PC-9 (cell line): Measurements from ENCODE around the gene CDR2L. TPM values are rescaled to one million over a fixed set of nuclear protein-coding genes. Genes with fewer than 3 reads are reported as not detected.

ENCODE experiments used
- BruUV-seq: library from RNA; stranded (reverse); fragments of 400-500 nt; replicated peaks from 2 replicates; lab custom pipeline; 2021; lab: Mats Ljungman, UMichigan
- CTCF ChIA-PET: fragments of 300-600 bp; sonication (Branson Sonifier 250); formaldehyde crosslinking; loops from one replicate; lab custom pipeline; 2022; ENCODE audit warnings: antibody characterized with exemption; lab: Charles Lee
- POLR2A ChIA-PET: fragments of 300-600 bp; sonication (Branson Sonifier 250); formaldehyde crosslinking; loops from one replicate; lab custom pipeline; 2022; ENCODE audit warnings: antibody characterized with exemption; ENCODE audit not compliant: unreplicated experiment; lab: Charles Lee
- DNase-seq, 2 experiments: peaks; one replicate each; pipeline versions ENCODE4 v3.0.0 to v3.0.0-alpha.2; 2015 to 2022; ENCODE audit warnings: mixed read lengths in 1 of 2
- H2AFZ ChIP-seq: fragments of 200-600 bp; sonication (generic); 2 replicates; pipeline ENCODE4 v1.8.1; 2017; ENCODE audit warnings: antibody characterized with exemption
- H3F3A ChIP-seq: fragments of 200-600 bp; sonication (generic); 2 replicates; pipeline ENCODE4 v1.8.1; 2017; ENCODE audit warnings: antibody characterized with exemption, mild to moderate bottlenecking, low read depth; ENCODE audit not compliant: insufficient read depth
- H3K27ac ChIP-seq: fragments of 200-600 bp; sonication (generic); 2 replicates; pipeline ENCODE4 v1.6.1; 2016; ENCODE audit warnings: mixed run types
- H3K27me3 ChIP-seq: fragments of 200-600 bp; sonication (generic); 2 replicates; pipeline ENCODE4 v1.6.1; 2016; ENCODE audit warnings: low read depth, mixed run types; ENCODE audit not compliant: insufficient read depth
- H3K36me3 ChIP-seq: fragments of 200-600 bp; sonication (generic); 2 replicates; pipeline ENCODE4 v1.6.1; 2016; ENCODE audit warnings: low read depth, mixed run types
- H3K4me1 ChIP-seq: fragments of 200-600 bp; sonication (generic); replicated peaks from 2 replicates; pipeline ENCODE4 v1.6.1; 2016; ENCODE audit warnings: mixed run types; ENCODE audit not compliant: insufficient read depth
- H3K4me2 ChIP-seq: fragments of 200-600 bp; sonication (generic); 2 replicates; pipeline ENCODE4 v1.6.1; 2017; ENCODE audit warnings: mixed run types
- H3K4me3 ChIP-seq: fragments of 200-600 bp; sonication (generic); 2 replicates; pipeline ENCODE4 v1.6.1; 2016; ENCODE audit warnings: mixed run types
- H3K79me2 ChIP-seq: fragments of 200-600 bp; sonication (generic); 2 replicates; pipeline ENCODE4 v1.6.1; 2017; ENCODE audit warnings: low read depth, mixed run types
- H3K9me2 ChIP-seq: fragments of 200-600 bp; sonication (generic); 2 replicates; pipeline ENCODE4 v1.8.1; 2017; ENCODE audit warnings: mild to moderate bottlenecking; ENCODE audit not compliant: insufficient read depth
- H3K9me3 ChIP-seq: fragments of 200-600 bp; sonication (generic); 2 replicates; pipeline ENCODE4 v1.8.1; 2016; ENCODE audit warnings: low read depth; ENCODE audit not compliant: insufficient read depth
- H4K20me1 ChIP-seq: fragments of 200-600 bp; sonication (generic); 2 replicates; pipeline ENCODE4 v1.8.1; 2017; ENCODE audit not compliant: insufficient read depth
- EZH2 ChIP-seq: fragments of 200-600 bp; sonication (generic); IDR thresholded peaks from 2 replicates; pipeline ENCODE4 v1.8.0; 2017; ENCODE audit warnings: antibody characterized with exemption, low read depth
- intact Hi-C: fragments of 100-400 bp; cut with micrococcal nuclease; formaldehyde crosslinking; loops from one replicate; pipeline ENCODE4 v1.10.0; 2022; ENCODE audit not compliant: unreplicated experiment
- total RNA-seq: library from RNA; stranded (reverse); gene quantifications from 2 replicates; pipeline ENCODE4 v1.2.3, GENCODE V29; 2021
- TF ChIP-seq, protein P1 (sequence below): fragments of 200-600 bp; sonication (generic); conservative IDR thresholded peaks from 2 replicates; pipeline ENCODE4 v1.6.1; 2017; ENCODE audit warnings: mixed run types, antibody characterized with exemption, mild to moderate bottlenecking, moderate library complexity

Gene CDR2L
- total RNA-seq, 1 experiment from 2014 or later = 15.1 TPM

GRCh38 chr17:75003070-75003956 is 15.9 kb downstream of the CDR2L start:
- ChIA-PET POLR2A (no interaction called here), CTCF (no interaction called here)
- TF ChIP-seq, protein P1, sequence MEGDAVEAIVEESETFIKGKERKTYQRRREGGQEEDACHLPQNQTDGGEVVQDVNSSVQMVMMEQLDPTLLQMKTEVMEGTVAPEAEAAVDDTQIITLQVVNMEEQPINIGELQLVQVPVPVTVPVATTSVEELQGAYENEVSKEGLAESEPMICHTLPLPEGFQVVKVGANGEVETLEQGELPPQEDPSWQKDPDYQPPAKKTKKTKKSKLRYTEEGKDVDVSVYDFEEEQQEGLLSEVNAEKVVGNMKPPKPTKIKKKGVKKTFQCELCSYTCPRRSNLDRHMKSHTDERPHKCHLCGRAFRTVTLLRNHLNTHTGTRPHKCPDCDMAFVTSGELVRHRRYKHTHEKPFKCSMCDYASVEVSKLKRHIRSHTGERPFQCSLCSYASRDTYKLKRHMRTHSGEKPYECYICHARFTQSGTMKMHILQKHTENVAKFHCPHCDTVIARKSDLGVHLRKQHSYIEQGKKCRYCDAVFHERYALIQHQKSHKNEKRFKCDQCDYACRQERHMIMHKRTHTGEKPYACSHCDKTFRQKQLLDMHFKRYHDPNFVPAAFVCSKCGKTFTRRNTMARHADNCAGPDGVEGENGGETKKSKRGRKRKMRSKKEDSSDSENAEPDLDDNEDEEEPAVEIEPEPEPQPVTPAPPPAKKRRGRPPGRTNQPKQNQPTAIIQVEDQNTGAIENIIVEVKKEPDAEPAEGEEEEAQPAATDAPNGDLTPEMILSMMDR = no peak
- TF ChIP-seq EZH2 = no peak
- no peak for DNase-seq
- H3K36me3 ChIP-seq = no peaks in the 10 kb centered on the region
- no peaks in the 10 kb centered on the region for H4K20me1 ChIP-seq
- H3K4me2 ChIP-seq = no peak overlapping the region
- H3F3A ChIP-seq = 0 out of 2 replicates have a peak, but pooled peaks cover 4% of the 10 kb centered on the region
- H3K4me3 ChIP-seq = no peak overlapping the region
- H3K9me2 ChIP-seq = no peaks in the 10 kb centered on the region
- no peaks in the 10 kb centered on the region for H3K27me3 ChIP-seq
- no peak overlapping the region for H2AFZ ChIP-seq
- no TSS peak for BruUV-seq
- H3K4me1 ChIP-seq = no peaks in the 10 kb centered on the region
- H3K27ac ChIP-seq = no peak overlapping the region
- no peaks in the 10 kb centered on the region for H3K79me2 ChIP-seq
- no peaks in the 10 kb centered on the region for H3K9me3 ChIP-seq
- intact Hi-C loops = no loop called here

GRCh38 chr17:75003957-75004355 is 16.5 kb downstream of the CDR2L start:
- no TSS peak for BruUV-seq
- no peaks in the 10 kb centered on the region for H3K79me2 ChIP-seq
- TF ChIP-seq EZH2 = no peak
- TF ChIP-seq, protein P1 = no peak
- H3K4me3 ChIP-seq = no peak overlapping the region
- H4K20me1 ChIP-seq = no peaks in the 10 kb centered on the region
- no peaks in the 10 kb centered on the region for H3K9me2 ChIP-seq
- DNase-seq = no peak
- H3F3A ChIP-seq = peaks cover 5% of the 10 kb centered on the region; the same call in 1 of the 2 replicates
- H3K27ac ChIP-seq = no peak overlapping the region
- no peak overlapping the region for H2AFZ ChIP-seq
- no peaks in the 10 kb centered on the region for H3K9me3 ChIP-seq
- H3K4me1 ChIP-seq = peaks cover 4% of the 10 kb centered on the region
- POLR2A ChIA-PET = no interaction called here
- no peak overlapping the region for H3K4me2 ChIP-seq
- no peaks in the 10 kb centered on the region for H3K36me3 ChIP-seq
- CTCF ChIA-PET = no interaction called here
- intact Hi-C loops = no loop called here
- no peaks in the 10 kb centered on the region for H3K27me3 ChIP-seq

GRCh38 chr17:75004371-75004770 is 16.9 kb downstream of the CDR2L start:
- peaks cover 10% of the 10 kb centered on the region for H3F3A ChIP-seq
- H3K79me2 ChIP-seq = no peaks in the 10 kb centered on the region
- H3K4me2 ChIP-seq = no peak overlapping the region
- H4K20me1 ChIP-seq = no peaks in the 10 kb centered on the region
- ChIA-PET POLR2A (no interaction called here), CTCF (no interaction called here)
- H3K27me3 ChIP-seq = no peaks in the 10 kb centered on the region
- no peak overlapping the region for H3K27ac ChIP-seq
- no peak for TF ChIP-seq EZH2
- TF ChIP-seq, protein P1 = no peak
- no peaks in the 10 kb centered on the region for H3K36me3 ChIP-seq
- no peak overlapping the region for H3K4me3 ChIP-seq
- H2AFZ ChIP-seq = no peak overlapping the region
- intact Hi-C loops = no loop called here
- BruUV-seq = TSS peak; percentile 21
- DNase-seq = no peak
- no peaks in the 10 kb centered on the region for H3K9me2 ChIP-seq
- no peaks in the 10 kb centered on the region for H3K9me3 ChIP-seq
- H3K4me1 ChIP-seq = peaks cover 8% of the 10 kb centered on the region
